CD4-positive, alpha-beta T cell treated with Interleukin-6 at 100 ng/mL for 8 hours (primary cell): ENCODE data around the gene ATP6V1F.

Experiments
- DNase-seq: peaks from one replicate; pipeline ENCODE4 v3.0.0-alpha.2; 2020; ENCODE audit warnings: mixed read lengths, low spot score

The ATP6V1F gene

DNA sequence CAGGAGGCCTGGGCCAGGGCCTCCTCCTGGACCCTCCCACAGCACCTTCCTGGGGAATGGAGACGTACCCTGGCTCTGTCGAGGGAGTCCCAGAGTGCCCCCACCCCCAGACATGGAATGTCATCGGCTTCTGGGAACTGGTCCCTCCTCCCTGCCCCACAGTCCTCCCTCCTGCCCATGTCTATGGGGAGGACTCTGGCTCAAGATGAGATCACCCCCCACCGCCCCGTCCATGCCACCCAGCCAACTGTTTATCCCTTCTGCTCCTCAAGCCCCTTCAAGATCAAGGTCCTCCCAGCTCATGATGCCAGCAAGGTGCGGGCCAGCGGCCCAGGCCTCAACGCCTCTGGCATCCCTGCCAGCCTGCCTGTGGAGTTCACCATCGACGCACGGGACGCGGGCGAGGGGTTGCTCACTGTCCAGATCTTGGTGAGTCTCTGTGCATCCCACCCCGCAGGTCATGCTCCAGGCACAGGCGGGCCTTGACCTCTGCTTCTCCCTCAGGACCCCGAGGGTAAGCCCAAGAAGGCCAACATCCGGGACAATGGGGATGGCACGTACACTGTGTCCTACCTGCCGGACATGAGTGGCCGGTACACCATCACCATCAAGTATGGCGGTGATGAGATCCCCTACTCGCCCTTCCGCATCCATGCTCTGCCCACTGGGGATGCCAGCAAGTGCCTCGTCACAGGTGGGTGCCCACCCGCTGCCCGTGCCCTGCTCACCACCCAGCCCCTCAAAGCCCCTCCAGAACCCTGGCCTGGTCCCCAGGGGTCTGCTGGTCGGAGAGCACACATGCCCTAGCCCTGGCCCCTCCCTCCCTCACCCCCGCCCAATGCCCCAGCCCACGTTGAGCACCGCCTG, 14.1 kb upstream of the ATP6V1F start:
- no peak for DNase-seq

DNA sequence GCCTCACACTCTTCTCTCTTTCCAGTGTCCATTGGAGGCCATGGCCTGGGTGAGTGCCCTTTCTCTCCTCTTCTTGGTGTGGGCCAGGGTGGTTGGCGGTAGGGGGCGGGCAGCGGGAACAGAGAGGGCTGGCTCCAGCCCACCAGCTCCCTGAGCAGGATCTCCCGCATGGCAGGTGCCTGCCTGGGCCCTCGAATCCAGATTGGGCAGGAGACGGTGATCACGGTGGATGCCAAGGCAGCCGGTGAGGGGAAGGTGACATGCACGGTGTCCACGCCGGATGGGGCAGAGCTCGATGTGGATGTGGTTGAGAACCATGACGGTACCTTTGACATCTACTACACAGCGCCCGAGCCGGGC, 13.5 kb upstream of the ATP6V1F start:
- DNase-seq, result no peak

DNA sequence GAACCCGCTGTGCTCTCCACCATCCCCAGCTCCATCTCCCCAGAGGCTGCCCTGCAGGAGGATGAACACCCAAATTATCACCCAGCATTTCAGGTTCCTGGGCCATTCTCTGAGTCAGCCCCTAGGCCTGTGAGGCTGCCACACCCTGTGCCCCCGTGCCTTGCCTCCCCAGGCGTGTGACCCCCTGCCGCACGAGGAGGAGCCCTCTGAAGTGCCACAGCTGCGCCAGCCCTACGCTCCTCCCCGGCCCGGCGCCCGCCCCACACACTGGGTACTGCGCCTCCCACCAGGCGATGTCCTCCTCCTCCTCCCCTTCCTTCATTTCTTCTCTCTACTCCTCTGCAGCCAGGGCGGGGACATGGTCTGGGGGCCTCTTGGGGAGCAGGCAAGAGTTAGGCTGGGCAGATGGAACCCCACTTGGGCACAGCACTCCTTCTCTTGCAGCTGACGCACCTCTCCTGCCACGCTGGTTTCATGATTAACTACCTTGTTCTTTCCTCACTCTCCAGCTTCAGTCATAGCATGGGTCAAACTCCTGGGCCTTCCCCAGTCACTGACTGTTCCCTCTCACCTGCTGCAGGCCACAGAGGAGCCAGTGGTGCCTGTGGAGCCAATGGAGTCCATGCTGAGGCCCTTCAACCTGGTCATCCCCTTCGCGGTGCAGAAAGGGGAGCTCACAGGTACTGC, 12.7 kb upstream of the ATP6V1F start:
- no peak for DNase-seq

DNA sequence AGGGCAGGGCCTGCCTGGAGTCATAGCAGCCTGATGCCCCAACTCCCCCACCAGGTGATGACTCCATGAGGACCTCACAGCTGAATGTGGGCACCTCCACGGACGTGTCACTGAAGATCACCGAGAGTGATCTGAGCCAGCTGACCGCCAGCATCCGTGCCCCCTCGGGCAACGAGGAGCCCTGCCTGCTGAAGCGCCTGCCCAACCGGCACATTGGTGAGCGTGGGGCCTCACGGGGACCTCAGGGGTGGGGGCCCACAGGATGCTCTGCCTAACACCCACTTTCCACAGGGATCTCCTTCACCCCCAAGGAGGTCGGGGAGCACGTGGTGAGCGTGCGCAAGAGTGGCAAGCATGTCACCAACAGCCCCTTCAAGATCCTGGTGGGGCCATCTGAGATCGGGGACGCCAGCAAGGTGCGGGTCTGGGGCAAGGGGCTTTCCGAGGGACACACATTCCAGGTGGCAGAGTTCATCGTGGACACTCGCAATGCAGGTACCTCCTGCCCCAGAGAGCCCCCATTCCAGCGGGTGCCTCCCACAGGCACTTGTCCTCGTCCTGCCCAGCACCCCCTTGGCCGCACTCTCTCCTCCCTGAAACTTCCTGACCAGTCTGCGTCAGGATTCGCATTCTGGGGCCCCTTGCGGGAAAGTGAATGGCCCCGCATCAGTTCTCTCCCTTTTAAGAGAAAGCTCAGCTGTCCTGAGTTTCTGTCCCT, 10.0 kb upstream of the ATP6V1F start:
- no peak for DNase-seq

DNA sequence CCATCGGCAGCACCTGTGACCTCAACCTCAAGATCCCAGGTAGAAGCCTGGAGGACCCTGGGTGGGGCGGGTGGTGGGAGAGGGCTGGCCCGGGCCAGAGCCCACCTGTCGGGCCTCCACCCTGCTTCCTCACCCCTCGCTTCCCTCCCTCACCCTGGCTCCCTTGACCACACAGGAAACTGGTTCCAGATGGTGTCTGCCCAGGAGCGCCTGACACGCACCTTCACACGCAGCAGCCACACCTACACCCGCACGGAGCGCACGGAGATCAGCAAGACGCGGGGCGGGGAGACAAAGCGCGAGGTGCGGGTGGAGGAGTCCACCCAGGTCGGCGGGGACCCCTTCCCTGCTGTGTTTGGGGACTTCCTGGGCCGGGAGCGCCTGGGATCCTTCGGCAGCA, 8.9 kb upstream of the ATP6V1F start:
- no peak for DNase-seq

DNA sequence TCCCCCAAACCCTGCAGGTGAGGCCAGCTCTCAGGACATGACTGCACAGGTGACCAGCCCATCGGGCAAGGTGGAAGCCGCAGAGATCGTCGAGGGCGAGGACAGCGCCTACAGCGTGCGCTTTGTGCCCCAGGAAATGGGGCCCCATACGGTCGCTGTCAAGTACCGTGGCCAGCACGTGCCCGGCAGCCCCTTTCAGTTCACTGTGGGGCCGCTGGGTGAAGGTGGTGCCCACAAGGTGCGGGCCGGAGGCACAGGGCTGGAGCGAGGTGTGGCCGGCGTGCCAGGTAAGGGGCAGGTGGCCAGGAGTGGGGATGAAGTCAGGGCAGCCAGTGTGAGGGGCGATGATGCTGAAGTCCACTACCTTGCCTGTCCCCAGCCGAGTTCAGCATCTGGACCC, 8.3 kb upstream of the ATP6V1F start:
- no peak for DNase-seq

DNA sequence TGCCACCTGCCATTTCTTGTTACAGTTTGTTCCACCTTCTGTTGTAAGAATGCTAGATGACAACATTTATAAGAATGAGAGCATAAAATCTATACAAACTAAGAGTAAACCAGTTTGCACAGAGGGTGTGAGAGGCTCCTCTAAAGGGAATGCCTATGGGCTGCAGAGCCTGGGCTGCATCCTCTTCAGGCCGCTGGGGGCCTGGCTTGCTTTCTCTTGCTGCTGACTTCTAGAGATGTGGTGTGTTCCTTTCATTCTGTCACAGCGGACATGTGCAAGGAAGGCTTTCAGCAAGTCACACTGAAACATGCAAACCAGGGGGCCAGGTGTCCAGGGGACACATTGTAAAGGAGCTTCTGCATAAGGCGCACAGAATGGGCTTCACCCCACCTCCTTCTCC, 7.1 kb upstream of the ATP6V1F start:
- DNase-seq, result no peak

DNA sequence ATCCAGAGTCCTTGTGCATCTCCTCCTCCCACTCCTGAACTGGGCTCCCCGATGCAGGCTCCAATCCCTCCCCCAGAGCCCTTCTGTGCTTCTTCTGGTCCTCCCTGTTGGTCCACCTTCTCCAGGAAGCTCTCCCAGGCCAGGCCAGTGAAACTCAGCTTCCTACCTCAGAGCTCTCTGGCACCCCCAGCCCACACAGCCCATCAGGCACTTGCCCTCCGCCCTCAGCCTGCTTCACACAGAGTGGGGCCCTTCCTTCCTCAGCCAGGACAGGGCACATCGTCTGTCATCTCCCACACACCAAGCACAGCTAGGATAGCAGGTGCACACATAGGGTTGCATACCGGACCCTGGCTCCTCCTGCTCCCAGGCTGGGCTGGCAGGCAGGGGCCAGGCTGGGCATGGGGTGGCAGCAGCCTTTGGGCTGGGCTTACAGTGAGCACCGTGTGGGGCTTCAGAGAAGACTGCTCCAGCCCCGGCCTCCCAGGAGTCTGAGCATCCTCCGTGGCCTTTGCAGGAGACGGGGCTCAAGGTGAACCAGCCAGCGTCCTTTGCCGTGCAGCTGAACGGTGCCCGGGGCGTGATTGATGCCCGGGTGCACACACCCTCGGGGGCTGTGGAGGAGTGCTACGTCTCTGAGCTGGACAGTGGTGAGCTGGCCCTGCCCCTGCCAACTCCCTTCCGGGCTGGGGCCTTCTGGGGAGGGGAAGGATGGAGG, 6.5 kb upstream of the ATP6V1F start:
- no peak for DNase-seq

DNA sequence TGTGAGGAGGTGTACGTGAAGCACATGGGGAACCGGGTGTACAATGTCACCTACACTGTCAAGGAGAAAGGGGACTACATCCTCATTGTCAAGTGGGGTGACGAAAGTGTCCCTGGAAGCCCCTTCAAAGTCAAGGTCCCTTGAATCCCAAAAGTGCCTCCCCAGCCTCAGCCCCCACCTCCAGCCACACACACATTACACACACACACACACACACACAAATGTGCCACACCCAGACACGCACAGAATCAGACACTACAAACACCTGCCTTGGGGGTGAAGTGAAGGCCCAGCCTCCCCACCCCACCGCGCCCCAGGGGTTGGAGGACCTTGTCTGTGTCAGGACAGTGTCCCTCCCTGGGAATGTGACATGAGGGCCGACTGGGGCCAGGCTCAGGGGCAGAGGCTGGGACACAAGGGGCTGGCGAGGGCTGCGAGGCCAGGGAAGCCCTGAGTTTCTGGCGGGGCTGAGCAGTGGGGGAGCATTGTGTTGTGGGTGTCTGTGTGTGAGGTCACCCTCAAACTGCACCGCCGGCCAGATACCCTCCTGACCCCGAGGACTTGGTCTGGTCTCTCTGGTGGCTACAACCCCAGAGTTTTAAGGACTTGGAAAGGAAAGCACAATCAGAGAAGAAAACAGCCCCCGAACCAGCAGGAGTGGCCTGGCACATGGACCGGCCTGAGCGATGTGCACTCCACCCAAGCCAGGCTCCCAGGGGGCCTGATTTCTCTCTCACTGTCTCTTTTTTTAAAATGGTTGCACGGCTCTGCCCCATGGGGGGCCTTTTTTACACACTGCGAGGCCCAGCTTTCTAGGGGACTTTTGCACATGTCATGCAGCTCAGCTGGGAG, 4.0 kb upstream of the ATP6V1F start:
- no peak for DNase-seq

DNA sequence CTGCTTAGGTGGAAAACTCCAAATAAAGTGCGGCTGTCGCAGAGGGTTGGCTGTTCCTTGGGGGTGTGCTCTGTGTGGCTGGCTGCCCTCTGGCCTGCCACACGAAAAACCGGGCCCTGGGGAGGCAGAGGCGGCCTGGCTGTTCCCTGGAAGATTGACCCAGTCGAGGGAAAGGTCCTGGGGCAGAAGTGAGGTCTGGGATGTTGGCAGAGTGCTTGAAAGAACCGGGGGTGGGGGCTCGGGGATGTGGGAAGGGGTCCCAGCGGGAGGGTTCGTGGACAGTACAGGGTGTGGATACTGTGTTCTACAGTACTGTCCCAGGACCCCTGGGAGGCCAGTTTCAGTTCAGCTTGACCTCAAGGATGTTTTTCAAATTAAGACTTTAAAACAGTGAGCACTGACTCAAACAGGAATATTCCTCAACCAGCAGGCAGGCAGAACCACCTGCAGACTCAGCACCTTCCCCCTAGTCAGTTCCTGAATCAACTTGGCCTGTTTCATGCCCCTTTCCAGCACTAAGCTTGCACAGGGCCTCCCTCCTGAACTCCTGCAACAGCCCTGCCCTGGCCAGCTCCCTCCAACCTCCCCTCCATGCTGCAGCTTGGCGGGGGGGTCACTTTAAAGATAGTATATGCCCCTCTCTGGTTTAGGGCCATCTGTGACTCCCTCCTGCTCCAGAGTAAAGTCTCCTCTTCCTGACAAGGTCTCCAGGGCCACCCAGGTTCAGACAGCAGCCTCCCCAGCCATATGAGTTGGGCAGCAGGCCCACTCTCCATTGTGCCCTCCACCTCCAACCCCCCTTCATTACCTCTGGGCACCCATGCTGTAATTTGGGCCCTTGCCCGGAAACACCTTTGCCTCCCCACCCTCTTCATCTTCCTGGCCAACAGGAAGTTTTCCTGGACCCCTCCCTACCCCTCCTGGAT, 3.2 kb upstream of the ATP6V1F start:
- no peak for DNase-seq

DNA sequence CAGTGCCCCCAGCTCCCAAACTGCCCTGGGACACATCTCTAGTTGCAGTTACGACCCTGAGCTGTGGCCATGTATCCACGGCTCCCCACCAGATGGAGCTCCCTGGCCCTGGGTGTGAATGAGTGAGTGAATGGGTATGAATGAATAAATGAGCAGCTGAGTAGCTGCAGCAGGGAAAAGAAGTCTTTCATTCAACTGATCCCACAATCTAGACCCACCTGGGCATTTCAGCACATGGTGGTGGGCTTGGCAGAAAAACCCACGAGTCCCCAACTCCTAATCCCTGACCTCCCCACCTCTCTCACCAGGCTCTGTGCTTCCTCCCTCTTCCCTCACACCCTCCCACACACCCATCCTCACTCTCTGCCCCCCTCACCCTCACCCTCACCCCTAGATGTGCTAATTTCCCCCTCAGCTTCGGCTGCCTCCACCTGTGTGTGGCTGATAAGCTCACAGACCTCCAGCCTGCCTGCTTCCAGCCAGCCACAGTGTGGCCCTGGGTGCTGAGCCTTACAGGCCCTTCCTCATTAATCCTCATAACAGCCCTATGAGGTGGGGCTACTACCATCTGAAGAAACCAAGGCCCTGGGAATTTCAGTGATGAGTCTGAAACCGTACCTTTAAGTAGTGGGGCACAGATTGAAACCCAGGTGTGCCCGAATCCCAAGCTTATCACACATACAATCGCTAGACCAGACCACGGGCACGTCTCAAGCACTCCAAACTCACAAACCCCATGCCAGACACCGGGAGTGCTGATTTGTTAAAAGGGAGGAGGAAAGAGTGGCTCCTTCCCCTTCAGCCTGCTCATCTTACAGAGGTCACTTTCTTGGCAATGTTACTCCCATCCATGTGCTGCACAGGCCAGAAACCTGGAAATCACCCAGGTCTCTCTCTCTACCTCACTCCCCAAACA, 2.2 kb upstream of the ATP6V1F start:
- no peak for DNase-seq

DNA sequence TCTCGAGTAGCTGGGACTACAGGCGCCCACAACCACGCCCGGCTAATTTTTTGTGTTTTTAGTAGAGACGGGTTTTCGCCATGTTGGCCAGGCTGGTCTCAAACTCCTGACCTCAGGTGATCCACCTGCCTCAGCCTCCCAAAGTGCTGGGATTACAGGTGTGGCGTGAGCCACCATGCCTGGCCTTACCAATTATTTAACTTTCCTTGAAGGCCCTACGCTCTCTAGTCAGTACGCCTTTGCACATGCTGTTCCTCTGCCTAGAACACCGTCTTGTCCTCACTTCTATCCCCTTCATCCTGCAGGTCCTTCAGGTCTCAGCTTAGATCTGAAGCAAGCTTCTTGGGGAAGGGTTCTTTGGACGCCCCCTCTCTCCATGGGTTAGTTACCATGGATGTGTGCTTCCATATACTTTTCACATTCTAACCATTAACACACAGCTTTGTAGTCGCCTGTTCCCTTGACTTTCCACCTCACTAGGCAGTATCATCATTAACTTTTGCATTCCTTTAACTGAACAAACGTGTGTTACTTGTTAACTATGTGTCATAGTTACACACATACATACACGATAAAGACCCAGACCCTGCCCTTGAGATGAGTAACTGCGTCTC, 592 bp upstream of the ATP6V1F start:
- DNase-seq, result no peak

DNA sequence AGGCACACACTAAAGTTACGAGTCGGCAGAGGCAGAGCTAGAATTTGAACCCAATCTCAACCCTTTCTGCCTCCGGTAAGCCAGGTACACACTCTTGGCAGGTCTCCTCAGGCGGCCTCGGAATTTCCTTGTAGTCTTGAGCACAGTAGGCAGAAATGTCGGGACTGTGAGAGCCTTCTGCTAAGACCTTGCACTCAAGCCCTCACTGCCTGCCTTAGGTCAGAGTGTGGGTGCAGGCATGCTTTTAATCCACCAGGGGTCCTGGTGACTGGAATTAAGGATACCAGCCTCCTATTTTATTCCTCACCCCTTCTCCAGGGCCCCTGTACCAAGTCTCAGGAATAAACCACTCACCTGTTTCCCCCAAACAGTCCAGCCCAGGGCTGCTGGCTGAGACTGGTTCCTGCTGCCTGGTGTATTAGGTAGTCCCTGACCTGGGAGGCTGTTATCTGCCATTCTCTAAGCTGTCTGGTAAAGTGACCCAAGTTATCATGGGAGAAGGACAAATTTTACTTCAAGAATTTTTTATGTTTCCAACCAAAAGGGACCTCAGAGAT, 855 bp downstream of the ATP6V1F start:
- DNase-seq, result peak; percentile 22

DNA sequence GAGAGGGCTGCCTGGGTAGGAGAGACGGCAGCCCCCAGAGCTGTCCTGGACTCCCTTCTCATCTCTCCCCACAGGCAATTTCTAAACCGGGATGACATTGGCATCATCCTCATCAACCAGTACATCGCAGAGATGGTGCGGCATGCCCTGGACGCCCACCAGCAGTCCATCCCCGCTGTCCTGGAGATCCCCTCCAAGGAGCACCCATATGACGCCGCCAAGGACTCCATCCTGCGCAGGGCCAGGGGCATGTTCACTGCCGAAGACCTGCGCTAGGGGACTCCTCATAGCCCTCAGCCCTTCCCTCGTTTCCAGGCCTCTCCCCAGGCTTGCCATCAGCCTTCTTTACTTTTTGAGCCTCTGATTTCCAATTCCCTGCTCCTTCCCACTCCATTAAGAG, 2.6 kb downstream of the ATP6V1F start:
- no peak for DNase-seq

DNA sequence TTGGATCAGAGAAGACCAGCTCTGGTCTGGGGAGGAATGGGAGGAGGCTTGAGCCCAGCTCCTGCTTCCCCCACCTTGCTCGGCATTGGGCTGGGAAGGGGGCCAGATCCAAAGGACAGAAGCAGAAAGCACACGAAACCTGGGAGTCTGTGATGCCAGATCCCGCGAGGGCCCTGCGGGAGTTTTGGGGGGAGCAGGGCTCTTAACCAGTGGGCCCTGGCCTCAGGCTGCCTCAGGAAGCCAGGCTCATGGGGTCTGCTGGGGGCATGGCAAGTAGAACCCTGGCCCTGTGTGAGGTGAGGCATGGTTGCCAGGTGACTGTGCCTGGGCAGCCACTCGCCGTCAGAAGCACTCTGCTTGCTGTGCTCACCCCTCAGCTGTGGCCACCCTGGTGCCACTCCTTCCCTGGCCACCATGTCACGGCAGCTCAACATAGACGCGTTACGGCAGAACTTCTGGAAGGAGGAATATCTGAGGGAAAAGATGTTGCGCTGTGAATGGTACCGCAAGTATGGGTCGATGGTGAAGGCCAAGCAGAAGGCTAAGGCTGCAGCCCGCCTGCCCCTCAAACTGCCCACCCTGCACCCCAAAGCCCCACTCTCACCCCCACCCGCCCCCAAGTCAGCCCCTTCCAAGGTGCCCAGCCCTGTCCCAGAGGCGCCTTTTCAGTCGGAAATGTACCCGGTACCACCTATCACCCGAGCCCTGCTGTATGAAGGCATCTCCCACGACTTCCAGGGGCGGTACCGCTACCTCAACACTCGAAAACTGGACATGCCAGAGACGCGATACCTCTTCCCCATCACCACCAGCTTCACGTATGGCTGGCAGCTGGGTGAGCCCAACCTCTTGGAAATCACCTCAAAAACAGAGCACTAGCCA, 3.6 kb downstream of the ATP6V1F start:
- no peak for DNase-seq

DNA sequence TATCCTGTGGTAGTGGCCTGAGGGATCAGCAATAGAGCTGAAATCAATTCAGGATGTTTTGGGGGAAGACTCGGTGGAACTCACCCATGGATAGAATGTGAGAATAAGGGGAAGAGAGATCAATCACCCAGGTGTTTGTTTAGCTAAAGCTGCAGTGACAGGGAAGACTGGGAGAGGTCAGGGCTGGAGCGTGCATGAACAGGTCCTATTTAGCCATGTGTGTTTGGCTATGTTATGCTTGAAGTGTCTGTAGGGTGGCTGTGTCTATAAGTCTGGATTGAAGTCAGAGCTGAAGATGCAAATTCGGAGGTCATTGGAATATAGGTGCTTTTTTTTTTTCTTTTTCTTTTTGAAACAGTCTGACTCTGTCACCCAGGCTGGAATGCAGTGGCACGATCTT, 4.6 kb downstream of the ATP6V1F start:
- no peak for DNase-seq

DNA sequence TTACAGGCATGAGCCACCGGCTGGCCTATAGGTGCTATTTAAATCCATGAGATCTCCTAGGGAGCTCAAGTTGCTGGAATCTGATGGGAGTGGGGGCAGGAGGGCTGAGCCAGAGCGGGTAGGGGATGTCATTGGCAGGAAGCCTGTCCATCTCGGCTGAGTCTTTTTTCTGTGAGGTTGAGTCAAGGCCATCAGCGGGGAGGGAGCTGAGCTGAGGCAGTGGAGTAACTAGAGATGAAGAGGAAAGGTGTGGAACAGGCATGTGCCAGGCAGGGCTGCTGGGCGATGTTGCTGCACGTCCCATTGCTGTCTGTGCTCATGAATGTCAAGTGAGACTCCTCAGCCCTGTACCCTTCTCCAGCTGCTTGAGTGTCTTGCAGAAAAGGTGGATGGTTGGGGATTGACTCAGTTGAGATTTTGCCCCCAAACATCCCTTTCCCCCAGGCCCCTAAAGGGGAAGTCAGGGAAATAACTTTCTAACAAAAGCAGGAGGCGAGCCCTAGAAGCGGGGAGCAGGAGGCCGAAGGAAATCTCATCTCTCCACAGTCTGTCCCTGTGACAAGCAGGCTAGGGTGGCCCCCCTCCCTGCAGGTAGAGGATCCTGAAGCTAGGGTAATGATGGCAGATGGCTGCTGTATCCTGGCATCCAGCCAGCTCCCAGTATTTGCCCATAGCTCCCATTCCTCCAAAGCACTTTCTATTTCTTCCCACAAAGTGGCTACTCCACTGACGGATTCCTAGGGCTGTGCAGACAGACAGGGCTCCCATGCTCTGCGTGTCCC, 5.4 kb downstream of the ATP6V1F start:
- no peak for DNase-seq
